GM12878 (cell line): Measurements from ENCODE around the gene KRTAP12-1. TPM values are rescaled to one million over a fixed set of nuclear protein-coding genes. Genes with fewer than 3 reads are reported as not detected.

Experiments
- ATAC-seq: fragments of 200-7000 bp; cut with Tn5 transposase; 3 replicates; pipeline ENCODE4 v1.9.1; 2020; ENCODE audit warnings: mild to moderate bottlenecking, moderate library complexity
- BruUV-seq: library from RNA; stranded (reverse); fragments of 400-500 nt; replicated peaks from 2 replicates; lab custom pipeline; 2021; lab: Mats Ljungman, UMichigan
- CTCF ChIA-PET: fragments of 300-600 bp; sonication (Branson Sonifier 250); formaldehyde crosslinking; extraction: SDS; loops from one replicate; lab custom pipeline; 2021; ENCODE audit warnings: inconsistent platforms; lab: Yijun Ruan, JAX
- POLR2A ChIA-PET: fragments of 350-600 bp; formaldehyde crosslinking; extraction: SDS; loops from one replicate; lab custom pipeline; 2021; ENCODE audit warnings: inconsistent platforms; lab: Charles Lee
- RAD21 ChIA-PET: fragments of 300-600 bp; sonication (Branson Sonifier 250); formaldehyde crosslinking; loops from one replicate; lab custom pipeline; 2023; ENCODE audit warnings: antibody characterized with exemption; ENCODE audit not compliant: unreplicated experiment; lab: Charles Lee
- SMC1A ChIA-PET: fragments of 300-600 bp; sonication (Branson Sonifier 250); formaldehyde crosslinking; loops from one replicate; lab custom pipeline; 2023; ENCODE audit not compliant: unreplicated experiment, uncharacterized antibody; lab: Charles Lee
- DNase-seq: peaks from one replicate; pipeline ENCODE4 v3.0.0-alpha.2; 2011; ENCODE audit warnings: low read depth, low spot score
- FAIRE-seq: peaks from 3 replicates; lab custom pipeline; 2011; peaks lifted over from hg19 to GRCh38; lab: Jason Lieb, UNC
- H2AFZ ChIP-seq: 2 replicates; pipeline ENCODE4 v1.6.0; 2011; ENCODE audit warnings: low read depth, low read length, control low read depth; ENCODE audit not compliant: control insufficient read depth
- H3K27ac ChIP-seq: 2 replicates; pipeline ENCODE4 v1.5.1; 2011; ENCODE audit warnings: control low read depth; ENCODE audit not compliant: control insufficient read depth, insufficient read depth
- H3K27me3 ChIP-seq, 2 experiments: replicated peaks in 1 of 2; 2 replicates each; pipeline versions ENCODE4 v1.6.0 to v1.6.1; 2011; ENCODE audit warnings: low read length in 1 of 2; ENCODE audit not compliant: control insufficient read depth in 2 of 2, insufficient read depth in 2 of 2
- H3K36me3 ChIP-seq, 2 experiments: 2 replicates each; pipeline ENCODE4 v1.5.1; 2011; ENCODE audit warnings: low read length in 1 of 2; ENCODE audit not compliant: control insufficient read depth in 2 of 2, insufficient read depth in 2 of 2
- H3K4me1 ChIP-seq: 2 replicates; pipeline ENCODE4 v1.6.1; 2011; ENCODE audit warnings: mild to moderate bottlenecking, low read length, moderate library complexity, mixed read lengths; ENCODE audit not compliant: control insufficient read depth, insufficient read depth
- H3K4me2 ChIP-seq: 2 replicates; pipeline ENCODE4 v1.6.0; 2011; ENCODE audit warnings: control low read depth; ENCODE audit not compliant: control insufficient read depth, insufficient read depth
- H3K4me3 ChIP-seq: fragments of 200-600 bp; sonication (generic); 2 replicates; pipeline ENCODE4 v1.5.1; 2016
- H3K79me2 ChIP-seq: 2 replicates; pipeline ENCODE4 v1.6.0; 2011; ENCODE audit warnings: low read length; ENCODE audit not compliant: control insufficient read depth, insufficient read depth
- H3K9ac ChIP-seq: 2 replicates; pipeline ENCODE4 v1.8.0; 2011; ENCODE audit warnings: low read length, control low read depth, mixed read lengths; ENCODE audit not compliant: control insufficient read depth, insufficient read depth
- H3K9me3 ChIP-seq: replicated peaks from 3 replicates; pipeline ENCODE4 v1.5.1; 2011; ENCODE audit warnings: mild to moderate bottlenecking, low read length; ENCODE audit not compliant: control insufficient read depth, insufficient read depth
- H4K20me1 ChIP-seq: 2 replicates; pipeline ENCODE4 v1.6.0; 2011; ENCODE audit not compliant: control insufficient read depth, insufficient read depth
- BACH1 ChIP-seq: fragments of 450-650 bp; IDR thresholded peaks from 2 replicates; pipeline ENCODE4 v1.6.1; 2017; ENCODE audit warnings: mild to moderate bottlenecking, borderline replicate concordance
- BHLHE40 ChIP-seq, 2 experiments: fragments of 450-650 bp in 1 of 2; IDR thresholded peaks; 2 replicates each; pipeline ENCODE4 v1.6.1; 2011 to 2017; ENCODE audit warnings: low read depth in 2 of 2, borderline replicate concordance in 1 of 2, improper control_type of control experiment in 1 of 2, low read length in 1 of 2, mild to moderate bottlenecking in 1 of 2
- BMI1 ChIP-seq: fragments of 450-650 bp; IDR thresholded peaks from 2 replicates; pipeline ENCODE4 v1.6.1; 2016; ENCODE audit warnings: mild to moderate bottlenecking, moderate library complexity, borderline replicate concordance
- CBX3 ChIP-seq: fragments of 200-600 bp; sonication (generic); IDR thresholded peaks from 2 replicates; pipeline ENCODE4 v1.6.1; 2016; ENCODE audit warnings: low read depth, borderline replicate concordance
- CHD2 ChIP-seq: IDR thresholded peaks from 2 replicates; pipeline ENCODE4 v1.6.1; 2011; ENCODE audit warnings: low read depth, low read length, improper control_type of control experiment, borderline replicate concordance
- FOXM1 ChIP-seq: IDR thresholded peaks from 2 replicates; pipeline ENCODE4 v1.6.1; 2012; ENCODE audit warnings: low read depth, mild to moderate bottlenecking, inconsistent platforms, low read length, moderate library complexity
- JUNB ChIP-seq: IDR thresholded peaks from 2 replicates; pipeline ENCODE4 v1.6.1; 2016; ENCODE audit warnings: antibody characterized with exemption, mild to moderate bottlenecking
- MTA3 ChIP-seq: IDR thresholded peaks from 2 replicates; pipeline ENCODE4 v1.6.1; 2012; ENCODE audit warnings: low read length, inconsistent platforms, borderline replicate concordance
- NFIC ChIP-seq: IDR thresholded peaks from 2 replicates; pipeline ENCODE4 v1.6.1; 2012; ENCODE audit warnings: low read depth, mild to moderate bottlenecking, inconsistent platforms, low read length, moderate library complexity
- NFYB ChIP-seq: IDR thresholded peaks from 2 replicates; pipeline ENCODE4 v1.6.1; 2011; ENCODE audit warnings: low read depth, mild to moderate bottlenecking, low read length, improper control_type of control experiment, moderate library complexity; ENCODE audit not compliant: insufficient read depth
- NR2F1 ChIP-seq: fragments of 450-650 bp; conservative IDR thresholded peaks from 2 replicates; pipeline ENCODE4 v1.6.1; 2017; ENCODE audit warnings: mild to moderate bottlenecking
- YBX1 ChIP-seq: fragments of 450-650 bp; IDR thresholded peaks from 2 replicates; pipeline ENCODE4 v1.6.1; 2016; ENCODE audit warnings: antibody characterized with exemption
- ZNF592 ChIP-seq: fragments of 450-650 bp; IDR thresholded peaks from 2 replicates; pipeline ENCODE4 v1.6.1; 2017; ENCODE audit warnings: mild to moderate bottlenecking, moderate library complexity
- WGBS: methylation state at CpG from one replicate; pipeline ENCODE4 v1.1.6; 2016; ENCODE audit warnings: low lambda C conversion rate; ENCODE audit not compliant: insufficient replicate concordance, insufficient coverage; ENCODE audit errors: missing lambda C conversion rate; 5-methylcytosine and 5-hydroxymethylcytosine counted together
- in situ Hi-C: fragments of 300-500 bp; cut with MboI; formaldehyde crosslinking; loops from 9 replicates; pipeline ENCODE4 v1.14.3; 2018; ENCODE audit warnings: mixed read lengths
- intact Hi-C: fragments of 100-400 bp; cut with micrococcal nuclease; formaldehyde crosslinking; loops from one replicate; pipeline ENCODE4 v1.14.2; 2022; ENCODE audit not compliant: unreplicated experiment
- polyA plus RNA-seq, 11 experiments: library from polyadenylated mRNA; depleted of rRNA in 4 of 11; unstranded in 6 of 11; stranded (reverse) in 5 of 11; fragments of >200 nt; fragmentation: Nextera tagmentation in 4 of 11; fragmentation: Illumina TruSeq in 1 of 11; extraction: Ambion mirVana in 4 of 11; extraction: Trizol in 1 of 11; gene quantifications; 1 replicate in 1 of 11; 2 replicates in 10 of 11; pipeline versions ENCODE4 v1.2.1 to v1.2.3, GENCODE V29; 2011 to 2016; ENCODE audit warnings: inconsistent platforms in 2 of 11, missing spikeins in 2 of 11, low read depth in 1 of 11
- total RNA-seq, 4 experiments: library from RNA; depleted of rRNA in 3 of 4; stranded (reverse); fragments of >200 nt in 3 of 4; fragmentation: Illumina TruSeq in 1 of 4; extraction: Trizol in 1 of 4; gene quantifications; 2 replicates each; pipeline versions ENCODE4 v1.2.1 to v1.2.3, GENCODE V29; 2013 to 2021
- TF ChIP-seq, protein P1 (sequence below): IDR thresholded peaks from 2 replicates; pipeline ENCODE4 v1.6.1; 2011; ENCODE audit warnings: low read depth, mild to moderate bottlenecking, low read length, moderate library complexity, borderline replicate concordance; ENCODE audit errors: extremely low read depth

Gene KRTAP12-1
- total and polyA plus RNA-seq, 10 of the 15 experiments (the other 5 are each of a cell fraction or from before 2014, with no cell fraction given): not detected

DNA sequence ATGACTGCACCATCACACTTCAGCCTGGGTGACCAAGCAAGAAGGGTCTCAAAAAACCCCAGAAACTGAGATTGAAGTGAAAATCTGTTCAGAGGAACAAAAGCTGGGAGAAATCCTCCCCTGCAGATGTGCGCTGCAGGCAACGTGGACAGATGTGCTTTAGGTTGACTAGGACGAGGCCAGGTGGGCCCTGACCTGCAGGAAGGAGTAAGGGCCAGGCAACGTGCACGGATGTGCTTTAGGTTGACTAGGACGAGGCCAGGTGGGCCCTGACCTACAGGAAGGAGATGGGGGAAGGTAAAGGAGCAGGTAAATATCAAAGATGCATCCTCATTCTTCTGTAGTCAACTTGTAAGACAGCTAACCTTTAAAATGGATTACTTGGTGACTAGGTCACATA lies 2.5 kb upstream of the KRTAP12-1 start:
- FAIRE-seq: no peak
- Histone ChIP-seq H4K20me1 (no peaks in the 10 kb centered on the region), H3K79me2 (no peaks in the 10 kb centered on the region), H3K4me1 (no peaks in the 10 kb centered on the region; the same call in 1 of the 2 replicates), H3K27me3 (peaks cover 0 to 1% of the 10 kb centered on the region in 2 experiments; a peak in 2 of 4 replicates), H3K27ac (no peak overlapping the region), H2AFZ (no peak overlapping the region), H3K9me3 (no peaks in the 10 kb centered on the region), H3K4me3 (no peak overlapping the region), H3K36me3 (no peaks in the 10 kb centered on the region), H3K9ac (no peak overlapping the region), H3K4me2 (no peak overlapping the region)
- TF ChIP-seq, protein P1, sequence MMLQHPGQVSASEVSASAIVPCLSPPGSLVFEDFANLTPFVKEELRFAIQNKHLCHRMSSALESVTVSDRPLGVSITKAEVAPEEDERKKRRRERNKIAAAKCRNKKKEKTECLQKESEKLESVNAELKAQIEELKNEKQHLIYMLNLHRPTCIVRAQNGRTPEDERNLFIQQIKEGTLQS: no peak
- no peak for ATAC-seq
- 6% methylated on average over 6 of the region's 6 CpGs for WGBS
- no TSS peak for BruUV-seq
- DNase-seq: no peak
- intact Hi-C loops: no loop called here
- SMC1A ChIA-PET: interaction anchor here (1.6 kb wide), 1 partner anchor 108 kb away, joined by 4 read pairs; no protein-coding TSS in a partner anchor
- RAD21 ChIA-PET: no interaction called here
- in situ Hi-C loops: no loop called here
- CTCF ChIA-PET: no interaction called here
- POLR2A ChIA-PET: no interaction called here

- ATAC-seq: no peak
- ChIA-PET CTCF (interaction anchor here (0.6 to 1.0 kb wide), 3 partner anchors 106 to 453 kb away, joined by 3 read pairs; no protein-coding TSS in a partner anchor), POLR2A (no interaction called here), RAD21 (no interaction called here), SMC1A (interaction anchor here (1.6 kb wide), 1 partner anchor 109 kb away, joined by 4 read pairs; no protein-coding TSS in a partner anchor)
- FAIRE-seq: no peak
- Histone ChIP-seq H3K36me3 (no peaks in the 10 kb centered on the region), H3K4me3 (no peak overlapping the region), H3K4me2 (no peak overlapping the region), H3K4me1 (no peaks in the 10 kb centered on the region; the same call in 1 of the 2 replicates), H3K27ac (no peak overlapping the region), H2AFZ (no peak overlapping the region), H4K20me1 (no peaks in the 10 kb centered on the region), H3K9ac (no peak overlapping the region), H3K79me2 (no peaks in the 10 kb centered on the region), H3K9me3 (no peaks in the 10 kb centered on the region), H3K27me3 (peaks cover 0 to 1% of the 10 kb centered on the region in 2 experiments; a peak in 2 of 4 replicates)
- 19% methylated on average over 7 of the region's 7 CpGs for WGBS
- no peak for DNase-seq
- intact Hi-C loops: no loop called here
- no TSS peak for BruUV-seq
- in situ Hi-C loops: no loop called here
- no peak for TF ChIP-seq CHD2
- no peak for TF ChIP-seq MTA3
- no peak for TF ChIP-seq ZNF592
- no peak for TF ChIP-seq BACH1
- TF ChIP-seq NR2F1: no peak
- no peak for TF ChIP-seq NFIC
- no peak for TF ChIP-seq BHLHE40 (IDR thresholded peaks at IDR 0.05; ENCODE audit: borderline replicate concordance in 1 of 2, low read depth in 2 of 2, low read length in 1 of 2)
- no peak for TF ChIP-seq CBX3
- no peak for TF ChIP-seq BMI1
- no peak for TF ChIP-seq YBX1
- no peak for TF ChIP-seq NFYB
- TF ChIP-seq JUNB: no peak
- TF ChIP-seq FOXM1: no peak
These were observed 2.1 kb upstream of the KRTAP12-1 start for GRCh38 chr21:44684077-44684476.
